ENCODE results near the gene TRIM71.

The TRIM71 gene

GRCh38 chr3:32946973-32947788, 129.4 kb downstream of the TRIM71 start:
- no peak for DNase-seq
